ENCODE data around the gene EZH2. TPM values are rescaled to one million over a fixed set of nuclear protein-coding genes. Genes with fewer than 3 reads are reported as not detected.

The EZH2 gene
- total RNA-seq, 1 donor from 2014 or later = 19.7 TPM

GRCh38 chr7:148877517-148877916, 6.6 kb downstream of the EZH2 start:
- no peak overlapping the region for H3K4me3 ChIP-seq (ENCODE audit: low read depth, low read length)
- H3K36me3 ChIP-seq (ENCODE audit: control insufficient read depth, insufficient read depth, low read length) = no peaks in the 10 kb centered on the region
- TF ChIP-seq, protein P1, sequence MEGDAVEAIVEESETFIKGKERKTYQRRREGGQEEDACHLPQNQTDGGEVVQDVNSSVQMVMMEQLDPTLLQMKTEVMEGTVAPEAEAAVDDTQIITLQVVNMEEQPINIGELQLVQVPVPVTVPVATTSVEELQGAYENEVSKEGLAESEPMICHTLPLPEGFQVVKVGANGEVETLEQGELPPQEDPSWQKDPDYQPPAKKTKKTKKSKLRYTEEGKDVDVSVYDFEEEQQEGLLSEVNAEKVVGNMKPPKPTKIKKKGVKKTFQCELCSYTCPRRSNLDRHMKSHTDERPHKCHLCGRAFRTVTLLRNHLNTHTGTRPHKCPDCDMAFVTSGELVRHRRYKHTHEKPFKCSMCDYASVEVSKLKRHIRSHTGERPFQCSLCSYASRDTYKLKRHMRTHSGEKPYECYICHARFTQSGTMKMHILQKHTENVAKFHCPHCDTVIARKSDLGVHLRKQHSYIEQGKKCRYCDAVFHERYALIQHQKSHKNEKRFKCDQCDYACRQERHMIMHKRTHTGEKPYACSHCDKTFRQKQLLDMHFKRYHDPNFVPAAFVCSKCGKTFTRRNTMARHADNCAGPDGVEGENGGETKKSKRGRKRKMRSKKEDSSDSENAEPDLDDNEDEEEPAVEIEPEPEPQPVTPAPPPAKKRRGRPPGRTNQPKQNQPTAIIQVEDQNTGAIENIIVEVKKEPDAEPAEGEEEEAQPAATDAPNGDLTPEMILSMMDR (IDR thresholded peaks at IDR 0.05; ENCODE audit: insufficient read depth, low read length, poor library complexity, severe bottlenecking) = no peak
- no peaks in the 10 kb centered on the region for H3K27me3 ChIP-seq (ENCODE audit: control insufficient read depth, insufficient read depth, low read length)
- no peak for DNase-seq (ENCODE audit: low read depth)

- no peaks in the 10 kb centered on the region for H3K36me3 ChIP-seq (ENCODE audit: control insufficient read depth, insufficient read depth, low read length)
- no peak for DNase-seq (ENCODE audit: low read depth)
- no peaks in the 10 kb centered on the region for H3K27me3 ChIP-seq (ENCODE audit: control insufficient read depth, insufficient read depth, low read length)
- TF ChIP-seq, protein P1 (IDR thresholded peaks at IDR 0.05; ENCODE audit: insufficient read depth, low read length, poor library complexity, severe bottlenecking) = no peak
- H3K4me3 ChIP-seq (ENCODE audit: low read depth, low read length) = no peak overlapping the region
Measured at GRCh38 chr7:148872188-148872587, 11.9 kb downstream of the EZH2 start.

GRCh38 chr7:148871551-148871950, 12.5 kb downstream of the EZH2 start:
- H3K27me3 ChIP-seq (ENCODE audit: control insufficient read depth, insufficient read depth, low read length) = no peaks in the 10 kb centered on the region
- H3K4me3 ChIP-seq (ENCODE audit: low read depth, low read length) = no peak overlapping the region
- DNase-seq (ENCODE audit: low read depth) = no peak

DNA sequence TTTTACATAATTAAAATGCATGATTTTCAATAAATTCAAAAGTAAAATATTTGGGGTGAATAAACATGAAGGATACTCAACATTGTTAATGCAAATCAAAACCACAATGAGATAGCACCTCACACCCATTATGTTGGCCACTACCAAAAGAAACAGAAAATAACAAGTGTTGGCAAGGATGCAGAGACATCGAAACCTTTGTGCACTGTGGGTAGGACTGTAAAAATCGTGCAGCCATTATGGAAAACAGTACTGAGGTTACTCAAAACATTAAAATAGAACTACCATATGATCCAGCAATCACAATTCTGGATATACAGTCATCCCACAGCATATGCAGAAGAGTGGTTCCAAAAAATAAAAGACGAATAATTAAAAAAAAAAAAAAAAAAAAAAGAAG, 13.1 kb downstream of the EZH2 start:
- Histone ChIP-seq H3K27me3 (ENCODE audit: control insufficient read depth, insufficient read depth, low read length) (no peaks in the 10 kb centered on the region), H3K4me3 (ENCODE audit: low read depth, low read length) (no peak overlapping the region), H3K36me3 (ENCODE audit: control insufficient read depth, insufficient read depth, low read length) (no peaks in the 10 kb centered on the region)
- no peak for DNase-seq (ENCODE audit: low read depth)
- TF ChIP-seq, protein P1 (IDR thresholded peaks at IDR 0.05; ENCODE audit: insufficient read depth, low read length, poor library complexity, severe bottlenecking) = no peak

More at GRCh38 chr7:148871551-148871950, 12.5 kb downstream of the EZH2 start:
- TF ChIP-seq, protein P1 (IDR thresholded peaks at IDR 0.05; ENCODE audit: insufficient read depth, low read length, poor library complexity, severe bottlenecking) = no peak
- H3K36me3 ChIP-seq (ENCODE audit: control insufficient read depth, insufficient read depth, low read length) = no peaks in the 10 kb centered on the region

- Histone ChIP-seq H3K4me3 (ENCODE audit: low read depth, low read length) (no peak overlapping the region), H3K36me3 (ENCODE audit: control insufficient read depth, insufficient read depth, low read length) (no peaks in the 10 kb centered on the region), H3K27me3 (ENCODE audit: control insufficient read depth, insufficient read depth, low read length) (no peaks in the 10 kb centered on the region)
- TF ChIP-seq, protein P1 (IDR thresholded peaks at IDR 0.05; ENCODE audit: insufficient read depth, low read length, poor library complexity, severe bottlenecking) = no peak
- no peak for DNase-seq (ENCODE audit: low read depth)
Measured at GRCh38 chr7:148868378-148868674, 15.8 kb downstream of the EZH2 start.

DNA sequence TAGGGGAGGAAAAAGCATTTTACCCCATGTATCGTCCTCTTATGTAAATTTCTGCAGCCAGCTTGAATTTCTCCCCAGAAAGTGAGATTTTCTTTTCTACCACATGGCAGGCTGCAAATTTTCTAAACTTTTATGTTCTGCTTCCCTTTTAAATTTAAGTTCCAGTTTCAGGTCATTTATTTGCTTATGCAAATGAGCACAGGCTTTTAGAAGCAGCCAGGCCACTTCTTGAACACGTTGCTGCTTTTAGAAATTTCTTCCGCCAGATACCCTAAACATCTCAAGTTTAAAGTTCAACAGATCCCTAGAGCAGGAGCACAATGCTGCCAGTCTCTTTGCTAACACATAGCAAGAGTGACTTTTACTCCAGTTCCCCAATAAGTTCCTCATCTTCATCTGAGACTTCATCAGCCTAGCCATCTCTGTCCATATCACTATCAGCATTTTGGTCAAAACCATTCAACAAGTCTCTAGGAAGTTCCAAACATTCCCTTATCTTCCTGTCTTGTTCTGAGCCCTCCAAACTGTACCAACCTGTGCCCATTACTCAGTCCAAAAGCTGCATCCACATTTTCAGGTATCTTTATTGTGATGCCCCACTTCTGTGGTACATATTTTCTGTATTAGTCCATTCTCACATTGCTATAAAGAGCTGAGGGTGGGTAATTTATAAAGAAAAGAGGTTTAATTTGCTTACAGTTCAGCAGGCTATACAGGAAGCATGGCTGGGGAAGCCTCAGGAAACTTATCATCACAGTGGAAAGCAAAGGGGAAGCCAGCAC, 16.3 kb downstream of the EZH2 start:
- Histone ChIP-seq H3K4me3 (ENCODE audit: low read depth, low read length) (no peak overlapping the region), H3K36me3 (ENCODE audit: control insufficient read depth, insufficient read depth, low read length) (no peaks in the 10 kb centered on the region), H3K27me3 (ENCODE audit: control insufficient read depth, insufficient read depth, low read length) (no peaks in the 10 kb centered on the region)
- TF ChIP-seq, protein P1 (IDR thresholded peaks at IDR 0.05; ENCODE audit: insufficient read depth, low read length, poor library complexity, severe bottlenecking) = no peak
- no peak for DNase-seq (ENCODE audit: low read depth)

Measured in kidney epithelial cell (primary cell).